Measurements from ENCODE around the gene DLG4. TPM values are rescaled to one million over a fixed set of nuclear protein-coding genes. Genes with fewer than 3 reads are reported as not detected.

The DLG4 gene
- total RNA-seq, 1 experiment from 2014 or later: 2.0 TPM

DNA sequence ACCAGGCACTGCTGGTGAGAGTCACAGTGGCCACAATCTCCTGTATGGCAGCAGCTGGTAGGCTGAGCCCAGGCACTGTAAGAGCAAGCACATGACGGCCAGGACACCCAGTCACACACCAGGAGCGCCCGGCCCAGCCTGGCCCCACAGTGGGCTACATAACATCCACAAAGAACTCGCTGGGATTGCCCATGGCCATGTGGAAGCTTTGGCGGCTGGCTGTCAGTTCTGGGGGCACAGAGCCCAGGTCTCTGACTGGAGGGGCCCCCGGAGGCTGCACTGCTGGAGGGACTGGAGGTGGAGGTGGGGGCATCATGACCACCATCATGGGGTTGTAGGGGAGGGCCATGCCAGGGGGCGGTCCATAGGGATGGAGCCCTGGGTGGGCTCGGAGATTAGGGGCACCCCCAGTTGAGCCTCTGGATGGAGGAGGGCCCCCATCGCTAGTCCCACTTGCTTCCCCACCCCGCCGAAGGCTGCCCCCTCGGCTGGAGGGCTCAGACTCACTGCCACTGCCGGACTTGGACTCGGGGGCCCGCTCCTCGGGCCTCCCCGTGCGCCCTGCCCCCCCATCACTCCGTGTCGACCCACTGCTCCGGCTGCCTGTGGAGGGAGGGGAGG lies 6.2 kb upstream of the DLG4 start:
- CTCF ChIA-PET: no interaction called here
- Mint-ChIP-seq H3K36me3 (ENCODE audit: insufficient read depth, unreplicated experiment) (peaks cover 56% of the 10 kb centered on the region), H3K9me3 (ENCODE audit: low read depth, unreplicated experiment) (no peaks in the 10 kb centered on the region), H3K4me1 (ENCODE audit: low read depth, unreplicated experiment) (peaks cover 4% of the 10 kb centered on the region), H3K27ac (ENCODE audit: unreplicated experiment) (no peak overlapping the region), H3K27me3 (ENCODE audit: unreplicated experiment) (no peaks in the 10 kb centered on the region), H3K4me3 (ENCODE audit: low read depth, unreplicated experiment) (no peak overlapping the region)
- DNase-seq: no peak
- intact Hi-C loops (cut with micrococcal nuclease; ENCODE audit: unreplicated experiment): no loop called here
- TF ChIP-seq, protein P1, sequence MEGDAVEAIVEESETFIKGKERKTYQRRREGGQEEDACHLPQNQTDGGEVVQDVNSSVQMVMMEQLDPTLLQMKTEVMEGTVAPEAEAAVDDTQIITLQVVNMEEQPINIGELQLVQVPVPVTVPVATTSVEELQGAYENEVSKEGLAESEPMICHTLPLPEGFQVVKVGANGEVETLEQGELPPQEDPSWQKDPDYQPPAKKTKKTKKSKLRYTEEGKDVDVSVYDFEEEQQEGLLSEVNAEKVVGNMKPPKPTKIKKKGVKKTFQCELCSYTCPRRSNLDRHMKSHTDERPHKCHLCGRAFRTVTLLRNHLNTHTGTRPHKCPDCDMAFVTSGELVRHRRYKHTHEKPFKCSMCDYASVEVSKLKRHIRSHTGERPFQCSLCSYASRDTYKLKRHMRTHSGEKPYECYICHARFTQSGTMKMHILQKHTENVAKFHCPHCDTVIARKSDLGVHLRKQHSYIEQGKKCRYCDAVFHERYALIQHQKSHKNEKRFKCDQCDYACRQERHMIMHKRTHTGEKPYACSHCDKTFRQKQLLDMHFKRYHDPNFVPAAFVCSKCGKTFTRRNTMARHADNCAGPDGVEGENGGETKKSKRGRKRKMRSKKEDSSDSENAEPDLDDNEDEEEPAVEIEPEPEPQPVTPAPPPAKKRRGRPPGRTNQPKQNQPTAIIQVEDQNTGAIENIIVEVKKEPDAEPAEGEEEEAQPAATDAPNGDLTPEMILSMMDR (IDR thresholded peaks at IDR 0.05; ENCODE audit: unreplicated experiment): no peak
- BruUV-seq (replicated peaks): no TSS peak

DNA sequence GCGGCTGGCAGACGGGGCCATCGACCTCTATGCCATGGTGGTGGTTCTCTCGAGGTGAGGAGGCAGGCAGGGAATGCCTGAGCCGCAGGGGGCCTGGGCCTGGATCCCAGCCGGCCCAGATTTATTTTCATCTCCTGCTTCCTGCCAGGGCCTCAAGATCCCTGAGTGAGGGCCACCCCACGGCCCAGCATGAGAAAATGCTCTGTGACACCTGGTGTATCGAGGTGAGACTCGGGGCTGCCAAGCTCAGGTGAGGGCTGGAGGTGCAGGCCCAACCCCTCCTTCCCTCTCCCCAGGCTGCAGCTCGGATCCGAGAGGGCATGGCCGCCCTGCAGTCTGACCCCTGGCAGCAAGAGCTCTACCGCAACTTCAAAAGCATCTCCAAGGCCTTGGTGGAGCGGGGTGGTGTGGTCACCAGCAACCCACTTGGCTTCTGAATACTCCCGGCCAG lies 5.0 kb upstream of the DLG4 start:
- CTCF ChIA-PET: no interaction called here
- intact Hi-C loops (cut with micrococcal nuclease; ENCODE audit: unreplicated experiment): no loop called here
- peaks cover 67% of the 10 kb centered on the region for H3K36me3 Mint-ChIP-seq (ENCODE audit: insufficient read depth, unreplicated experiment)
- no TSS peak for BruUV-seq (replicated peaks)
- H3K27ac Mint-ChIP-seq (ENCODE audit: unreplicated experiment): no peak overlapping the region
- H3K9me3 Mint-ChIP-seq (ENCODE audit: low read depth, unreplicated experiment): no peaks in the 10 kb centered on the region
- no peaks in the 10 kb centered on the region for H3K4me1 Mint-ChIP-seq (ENCODE audit: low read depth, unreplicated experiment)
- TF ChIP-seq, protein P1 (IDR thresholded peaks at IDR 0.05; ENCODE audit: unreplicated experiment): no peak
- H3K4me3 Mint-ChIP-seq (ENCODE audit: low read depth, unreplicated experiment): no peak overlapping the region
- no peaks in the 10 kb centered on the region for H3K27me3 Mint-ChIP-seq (ENCODE audit: unreplicated experiment)
- no peak for DNase-seq

DNA sequence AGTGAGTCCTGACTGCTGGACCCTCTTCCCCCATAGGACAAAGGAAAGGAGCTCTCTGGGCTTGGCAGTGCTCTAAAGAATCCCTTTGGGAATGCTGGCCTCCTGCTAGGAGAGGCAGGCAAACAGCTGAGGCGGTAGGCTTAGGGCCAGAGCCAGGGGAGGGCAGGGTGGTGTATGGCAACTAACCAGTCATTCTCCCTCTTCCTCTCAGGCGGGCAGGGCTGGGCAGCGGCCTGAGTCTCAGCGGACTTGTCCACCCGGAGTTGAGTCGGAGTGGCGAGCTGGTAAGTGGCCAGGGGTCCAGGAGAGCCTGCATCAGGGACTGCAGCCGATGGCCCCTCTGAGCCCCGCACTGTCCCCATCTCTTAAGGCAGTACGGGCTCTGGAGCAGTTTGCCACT lies 4.5 kb upstream of the DLG4 start:
- no peak overlapping the region for H3K27ac Mint-ChIP-seq (ENCODE audit: unreplicated experiment)
- no peak for DNase-seq
- CTCF ChIA-PET: no interaction called here
- H3K9me3 Mint-ChIP-seq (ENCODE audit: low read depth, unreplicated experiment): no peaks in the 10 kb centered on the region
- peaks cover 71% of the 10 kb centered on the region for H3K36me3 Mint-ChIP-seq (ENCODE audit: insufficient read depth, unreplicated experiment)
- no peaks in the 10 kb centered on the region for H3K27me3 Mint-ChIP-seq (ENCODE audit: unreplicated experiment)
- TF ChIP-seq, protein P1 (IDR thresholded peaks at IDR 0.05; ENCODE audit: unreplicated experiment): no peak
- no peak overlapping the region for H3K4me3 Mint-ChIP-seq (ENCODE audit: low read depth, unreplicated experiment)
- H3K4me1 Mint-ChIP-seq (ENCODE audit: low read depth, unreplicated experiment): no peaks in the 10 kb centered on the region
- intact Hi-C loops (cut with micrococcal nuclease; ENCODE audit: unreplicated experiment): no loop called here
- BruUV-seq (replicated peaks): no TSS peak

DNA sequence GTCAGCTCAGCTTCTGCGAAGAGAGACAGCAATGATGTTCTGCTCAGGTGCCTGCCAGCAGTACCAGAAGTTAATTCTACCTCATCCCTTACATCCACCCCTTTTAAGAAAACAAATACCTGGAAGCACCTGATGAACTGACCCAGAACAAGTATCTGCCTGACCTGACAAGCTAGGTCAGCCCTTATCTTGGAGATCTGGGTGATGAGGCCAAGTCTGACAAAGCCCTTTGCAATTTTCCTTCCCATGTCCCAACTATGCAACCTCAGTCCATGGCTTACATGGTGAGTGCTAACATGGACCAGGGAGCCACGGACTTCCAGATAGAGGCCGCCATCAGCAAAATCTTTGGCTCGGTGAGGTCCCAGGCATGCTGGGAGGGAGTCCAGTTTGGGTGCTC lies 3.7 kb upstream of the DLG4 start:
- H3K4me3 Mint-ChIP-seq (ENCODE audit: low read depth, unreplicated experiment): no peak overlapping the region
- no peaks in the 10 kb centered on the region for H3K9me3 Mint-ChIP-seq (ENCODE audit: low read depth, unreplicated experiment)
- H3K4me1 Mint-ChIP-seq (ENCODE audit: low read depth, unreplicated experiment): no peaks in the 10 kb centered on the region
- TF ChIP-seq, protein P1 (IDR thresholded peaks at IDR 0.05; ENCODE audit: unreplicated experiment): no peak
- intact Hi-C loops (cut with micrococcal nuclease; ENCODE audit: unreplicated experiment): no loop called here
- no peak overlapping the region for H3K27ac Mint-ChIP-seq (ENCODE audit: unreplicated experiment)
- BruUV-seq (replicated peaks): no TSS peak
- H3K36me3 Mint-ChIP-seq (ENCODE audit: insufficient read depth, unreplicated experiment): peaks cover 71% of the 10 kb centered on the region
- no peak for DNase-seq
- CTCF ChIA-PET: no interaction called here
- H3K27me3 Mint-ChIP-seq (ENCODE audit: unreplicated experiment): no peaks in the 10 kb centered on the region

Measured in Calu3 (cell line).